Measurements from ENCODE around the gene NAV1. TPM values are rescaled to one million over a fixed set of nuclear protein-coding genes. Genes with fewer than 3 reads are reported as not detected.

The NAV1 gene
- total and polyA plus RNA-seq, 9 of the 15 experiments (the other 6 are each of a cell fraction or from before 2014, with no cell fraction given), result 0.91 to 16.8 (median 3.2) TPM

GRCh38 chr1:201578008-201578888 is 39.3 kb downstream of the NAV1 start (continued):
- TF ChIP-seq ZBTB33 (CRISPR knock-in tag; IDR thresholded peaks at IDR 0.05) (peak; percentile 15; the same call in 1 of the 2 replicates), ZNF764 (CRISPR knock-in tag; IDR thresholded peaks at IDR 0.05; ENCODE audit: low read depth) (no peak), ZNF12 (CRISPR knock-in tag; IDR thresholded peaks at IDR 0.05) (no peak), PRDM10 (IDR thresholded peaks at IDR 0.05; ENCODE audit: partially characterized antibody) (peak; percentile 82), POLR3G (IDR thresholded peaks at IDR 0.05; ENCODE audit: extremely low read depth, insufficient read length, insufficient replicate concordance) (no peak), ZHX1 (conservative IDR thresholded peaks at IDR 0.05; ENCODE audit: low read length) (peak; percentile 68; the same call in 1 of the 2 replicates), ZNF263 (CRISPR knock-in tag; IDR thresholded peaks at IDR 0.05; ENCODE audit: borderline replicate concordance) (peak; percentile 57; the same call in 1 of the 2 replicates), ZBTB9 (CRISPR knock-in tag; IDR thresholded peaks at IDR 0.05) (peak; percentile 87; the same call in 1 of the 2 replicates), ZBTB49 (CRISPR knock-in tag; IDR thresholded peaks at IDR 0.05; ENCODE audit: borderline replicate concordance) (no peak), USF1 (CRISPR knock-in tag; IDR thresholded peaks at IDR 0.05) (no peak), TAF1 (IDR thresholded peaks at IDR 0.05; ENCODE audit: control insufficient read depth, extremely low read depth, insufficient read depth, low read length, severe bottlenecking) (peak; percentile 64)

Data from K562 (cell line).